ENCODE results near the gene RABGGTA.

- TF ChIP-seq REST (IDR thresholded peaks at IDR 0.05; ENCODE audit: insufficient read depth in 1 of 2, low read depth in 2 of 2, low read length in 2 of 2) (no peak), POLR2AphosphoS5 (IDR thresholded peaks at IDR 0.05; ENCODE audit: low read depth, low read length) (no peak), TAF1 (IDR thresholded peaks at IDR 0.05; ENCODE audit: borderline replicate concordance, insufficient read depth, low read length) (no peak)
These were observed 16.6 kb downstream of the RABGGTA start for GRCh38 chr14:24254630-24255392.

Measured in PFSK-1 (cell line).